Testis (tissue), 3 donors: Measurements from ENCODE around the gene ALOX15. TPM values are rescaled to one million over a fixed set of nuclear protein-coding genes. Genes with fewer than 3 reads are reported as not detected.

Experiments used
- polyA plus RNA-seq: library from polyadenylated mRNA; stranded (reverse); fragments of 350-450 nt; fragmentation: Illumina TruSeq; extraction: RNeasy Lipid Tissue Mini Kit (QIAGEN cat#74804); gene quantifications from one replicate; pipeline ENCODE4 v1.2.3, GENCODE V29; 2014; ENCODE audit warnings: low read depth, low replicate concordance; ENCODE audit not compliant: insufficient read depth
- small RNA-seq, 2 donors: library from RNA; depleted of rRNA; stranded (forward); fragments of <200 nt; gene quantifications; one replicate each; pipeline ENCODE3, GENCODE V24; 2016
- total RNA-seq, 2 donors: library from RNA; depleted of rRNA; stranded (reverse); fragments of >200 nt; gene quantifications; one replicate each; pipeline ENCODE4 v1.2.3, GENCODE V29; 2016

ALOX15 gene
- total and polyA plus RNA-seq, 3 donors from 2014 or later: 1.3 to 5.2 (median 2.4) TPM

Small RNA genes lying within 50 kb of the gene (small RNA-seq; reads per million reads assigned to genes)
- gene RNU6-955P: 0 reads per million in 2 donors

Other genes with a start within 250 kb of the ALOX15 start
- gene SPNS3, start 207.7 kb downstream of the ALOX15 start, total RNA-seq: 1 to 10 TPM in 1 of 2 donors, under 1 TPM in 1; 0.39 to 1.4 TPM
- 0.75 TPM for gene SPNS3, start 207.7 kb downstream of the ALOX15 start, polyA plus RNA-seq
- 1 to 10 TPM; 6.7 to 8.0 TPM for gene SPNS2, start 142.8 kb downstream of the ALOX15 start, total RNA-seq
- 11.5 TPM for gene SPNS2, start 142.8 kb downstream of the ALOX15 start, polyA plus RNA-seq
- 10 to 100 TPM; 74.1 to 78.9 TPM for gene MYBBP1A, start 86.3 kb downstream of the ALOX15 start, total RNA-seq
- 32.9 TPM for gene MYBBP1A, start 86.3 kb downstream of the ALOX15 start, polyA plus RNA-seq
- gene GGT6, start 81.1 kb downstream of the ALOX15 start, total RNA-seq: 1 to 10 TPM; 3.8 to 5.9 TPM
- gene GGT6, start 81.1 kb downstream of the ALOX15 start, polyA plus RNA-seq: 2.5 TPM
- 1 to 10 TPM; 2.6 to 4.3 TPM for gene SMTNL2, start 57.1 kb downstream of the ALOX15 start, total RNA-seq
- gene SMTNL2, start 57.1 kb downstream of the ALOX15 start, polyA plus RNA-seq: 6.9 TPM
- 10 to 100 TPM; 88.0 to 88.1 TPM for gene PELP1, start 62.5 kb upstream of the ALOX15 start, total RNA-seq
- gene PELP1, start 62.5 kb upstream of the ALOX15 start, polyA plus RNA-seq: 74.4 TPM
- gene ARRB2, start 69.0 kb upstream of the ALOX15 start, total RNA-seq: 10 to 100 TPM; 13.5 to 19.5 TPM
- gene ARRB2, start 69.0 kb upstream of the ALOX15 start, polyA plus RNA-seq: 23.0 TPM
- 10 to 100 TPM; 28.7 to 33.7 TPM for gene MED11, start 89.8 kb upstream of the ALOX15 start, total RNA-seq
- 24.6 TPM for gene MED11, start 89.8 kb upstream of the ALOX15 start, polyA plus RNA-seq
- 10 to 100 TPM; 23.7 to 25.2 TPM for gene ZMYND15, start 98.2 kb upstream of the ALOX15 start, total RNA-seq
- gene ZMYND15, start 98.2 kb upstream of the ALOX15 start, polyA plus RNA-seq: 78.7 TPM
- gene CXCL16, start 98.2 kb upstream of the ALOX15 start, total RNA-seq: 100 to 1,000 TPM in 1 of 2 donors, 10 to 100 TPM in 1; 53.0 to 172 TPM
- 201 TPM for gene CXCL16, start 98.2 kb upstream of the ALOX15 start, polyA plus RNA-seq
- 1 to 10 TPM in 1 of 2 donors, not detected in 1; 1.5 TPM for gene TM4SF5, start 130.2 kb upstream of the ALOX15 start, total RNA-seq
- gene TM4SF5, start 130.2 kb upstream of the ALOX15 start, polyA plus RNA-seq: not detected
- 1 to 10 TPM in 1 of 2 donors, under 1 TPM in 1; 0.62 to 1.3 TPM for gene VMO1, start 144.7 kb upstream of the ALOX15 start, total RNA-seq
- 0.98 TPM for gene VMO1, start 144.7 kb upstream of the ALOX15 start, polyA plus RNA-seq
- gene GLTPD2, start 147.3 kb upstream of the ALOX15 start, total RNA-seq: not detected
- not detected for gene GLTPD2, start 147.3 kb upstream of the ALOX15 start, polyA plus RNA-seq
- 100 to 1,000 TPM; 101 to 138 TPM for gene PSMB6, start 154.5 kb upstream of the ALOX15 start, total RNA-seq
- gene PSMB6, start 154.5 kb upstream of the ALOX15 start, polyA plus RNA-seq: 191 TPM
- 10 to 100 TPM; 17.5 to 31.2 TPM for gene PLD2, start 165.5 kb upstream of the ALOX15 start, total RNA-seq
- 11.0 TPM for gene PLD2, start 165.5 kb upstream of the ALOX15 start, polyA plus RNA-seq
- 100 to 1,000 TPM; 135 to 142 TPM for gene MINK1, start 191.7 kb upstream of the ALOX15 start, total RNA-seq
- 77.4 TPM for gene MINK1, start 191.7 kb upstream of the ALOX15 start, polyA plus RNA-seq